ENCODE measurements around the gene GRIP2. TPM values are rescaled to one million over a fixed set of nuclear protein-coding genes. Genes with fewer than 3 reads are reported as not detected.

GRIP2 gene
- total and polyA plus RNA-seq, 9 of the 15 experiments (the other 6 are each of a cell fraction or from before 2014, with no cell fraction given) = 0.01 TPM; not detected in 7

- no peak for TF ChIP-seq GMEB1 (CRISPR knock-in tag; IDR thresholded peaks at IDR 0.05)
- TF ChIP-seq HNRNPK (IDR thresholded peaks at IDR 0.05; ENCODE audit: low read depth, low read length, poor library complexity, severe bottlenecking) = no peak
- TF ChIP-seq ARHGAP35 (IDR thresholded peaks at IDR 0.05; ENCODE audit: partially characterized antibody) = no peak
- no peak for TF ChIP-seq ATF4 (CRISPR knock-in tag; IDR thresholded peaks at IDR 0.05)
- TF ChIP-seq RFX5 (IDR thresholded peaks at IDR 0.05; ENCODE audit: low read depth, low read length) = no peak
- TF ChIP-seq LARP7 (IDR thresholded peaks at IDR 0.05) = no peak
- no peak for TF ChIP-seq ARNT (IDR thresholded peaks at IDR 0.05)
- TF ChIP-seq ETS2 (tag; IDR thresholded peaks at IDR 0.05; ENCODE audit: borderline replicate concordance, poor library complexity, severe bottlenecking) = no peak
- no peak for TF ChIP-seq E4F1 (CRISPR knock-in tag; IDR thresholded peaks at IDR 0.05; ENCODE audit: borderline replicate concordance)
- TF ChIP-seq ZBTB8A (IDR thresholded peaks at IDR 0.05; ENCODE audit: partially characterized antibody) = no peak
- TF ChIP-seq HDGF (IDR thresholded peaks at IDR 0.05) = no peak
- no peak for TF ChIP-seq SRSF7 (optimal IDR thresholded peaks at IDR 0.05; ENCODE audit: low read depth, low read length)
- TF ChIP-seq RBM25 (IDR thresholded peaks at IDR 0.05; ENCODE audit: low read depth, low read length, severe bottlenecking) = peak; percentile 11
- no peak for TF ChIP-seq ZNF124 (CRISPR knock-in tag; IDR thresholded peaks at IDR 0.05)
Observed at GRCh38 chr3:14581334-14582044, 41.3 kb upstream of the GRIP2 start (continued).

Data from K562 (cell line).